C4-2B (cell line): Measurements from ENCODE around the gene OXSR1.

Experiments used
- CTCF ChIP-seq: fragments of 450-650 bp; conservative IDR thresholded peaks from 2 replicates; pipeline ENCODE4 v1.5.1; 2017; ENCODE audit warnings: mild to moderate bottlenecking
- ZFX ChIP-seq: fragments of 450-650 bp; IDR thresholded peaks from 2 replicates; pipeline ENCODE4 v1.6.1; 2017

GRCh38 chr3:38164952-38165721 is at the start of gene OXSR1:
- TF ChIP-seq CTCF (no peak), ZFX (no peak)
